ENCODE measurements around the gene PRKN. TPM values are rescaled to one million over a fixed set of nuclear protein-coding genes. Genes with fewer than 3 reads are reported as not detected.

Gene PRKN
- polyA plus RNA-seq, 1 donor from 2014 or later: 1.2 TPM

GRCh38 chr6:161961796-161962195 is 765.8 kb downstream of the PRKN start:
- H3K9me2 ChIP-seq (ENCODE audit: insufficient read depth, low read length): no peaks in the 10 kb centered on the region
- no peaks in the 10 kb centered on the region for H3K36me3 ChIP-seq (ENCODE audit: insufficient read depth, low read length)

GRCh38 chr6:161961046-161961445 is 766.5 kb downstream of the PRKN start:
- H3K9me2 ChIP-seq (ENCODE audit: insufficient read depth, low read length): no peaks in the 10 kb centered on the region
- H3K27me3 ChIP-seq (ENCODE audit: insufficient read depth, low read depth, low read length): no peaks in the 10 kb centered on the region
- no peaks in the 10 kb centered on the region for H3K9me3 ChIP-seq (ENCODE audit: low read length)
- TF ChIP-seq MXI1 (conservative IDR thresholded peaks at IDR 0.05; ENCODE audit: poor library complexity, severe bottlenecking) (no peak), TAF1 (IDR thresholded peaks at IDR 0.05; ENCODE audit: low read depth) (no peak), REST (IDR thresholded peaks at IDR 0.05; ENCODE audit: borderline replicate concordance) (no peak), SMC3 (conservative IDR thresholded peaks at IDR 0.05; ENCODE audit: poor library complexity) (no peak), CTCF (IDR thresholded peaks at IDR 0.05; ENCODE audit: poor library complexity, severe bottlenecking) (no peak), POLR2AphosphoS5 (IDR thresholded peaks at IDR 0.05) (no peak), EZH2 (IDR thresholded peaks at IDR 0.05; ENCODE audit: borderline replicate concordance, insufficient read depth, low read length, poor library complexity, severe bottlenecking) (no peak)
- no peaks in the 10 kb centered on the region for H4K20me1 ChIP-seq (ENCODE audit: insufficient read depth)
- no peaks in the 10 kb centered on the region for H3F3A ChIP-seq (ENCODE audit: insufficient read depth, low read length, poor library complexity, severe bottlenecking)
- H3K4me3 ChIP-seq (ENCODE audit: low read length): no peak overlapping the region
- H3K4me2 ChIP-seq (ENCODE audit: low read length): no peak overlapping the region
- H3K9ac ChIP-seq (ENCODE audit: low read length): no peak overlapping the region
- H3K79me2 ChIP-seq (replicated peaks; ENCODE audit: insufficient read depth, low read length): no peaks in the 10 kb centered on the region
- no peak overlapping the region for H3K27ac ChIP-seq (ENCODE audit: low read length)
- H3K36me3 ChIP-seq (ENCODE audit: insufficient read depth, low read length): no peaks in the 10 kb centered on the region
- no peak overlapping the region for H2AFZ ChIP-seq (ENCODE audit: low read depth, low read length)

More at GRCh38 chr6:161961796-161962195, 765.8 kb downstream of the PRKN start:
- H3K4me3 ChIP-seq (ENCODE audit: low read length): no peak overlapping the region
- H2AFZ ChIP-seq (ENCODE audit: low read depth, low read length): no peak overlapping the region
- no peaks in the 10 kb centered on the region for H4K20me1 ChIP-seq (ENCODE audit: insufficient read depth)
- H3K79me2 ChIP-seq (replicated peaks; ENCODE audit: insufficient read depth, low read length): no peaks in the 10 kb centered on the region
- no peak for TF ChIP-seq SMC3 (conservative IDR thresholded peaks at IDR 0.05; ENCODE audit: poor library complexity)
- no peak for TF ChIP-seq RAD21 (conservative IDR thresholded peaks at IDR 0.05)
- no peaks in the 10 kb centered on the region for H3K27me3 ChIP-seq (ENCODE audit: insufficient read depth, low read depth, low read length)
- no peak overlapping the region for H3K4me2 ChIP-seq (ENCODE audit: low read length)
- H3F3A ChIP-seq (ENCODE audit: insufficient read depth, low read length, poor library complexity, severe bottlenecking): no peaks in the 10 kb centered on the region
- H3K27ac ChIP-seq (ENCODE audit: low read length): no peak overlapping the region
- H3K9me3 ChIP-seq (ENCODE audit: low read length): no peaks in the 10 kb centered on the region
- H3K9ac ChIP-seq (ENCODE audit: low read length): no peak overlapping the region

GRCh38 chr6:161959072-161959471 is 768.5 kb downstream of the PRKN start:
- no peaks in the 10 kb centered on the region for H3K79me2 ChIP-seq (replicated peaks; ENCODE audit: insufficient read depth, low read length)
- no peaks in the 10 kb centered on the region for H3K36me3 ChIP-seq (ENCODE audit: insufficient read depth, low read length)
- no peak overlapping the region for H3K4me3 ChIP-seq (ENCODE audit: low read length)
- H3K4me2 ChIP-seq (ENCODE audit: low read length): no peak overlapping the region
- no peak overlapping the region for H3K9ac ChIP-seq (ENCODE audit: low read length)
- H3K27me3 ChIP-seq (ENCODE audit: insufficient read depth, low read depth, low read length): no peaks in the 10 kb centered on the region
- H3K9me2 ChIP-seq (ENCODE audit: insufficient read depth, low read length): no peaks in the 10 kb centered on the region
- no peaks in the 10 kb centered on the region for H3K9me3 ChIP-seq (ENCODE audit: low read length)
- no peaks in the 10 kb centered on the region for H4K20me1 ChIP-seq (ENCODE audit: insufficient read depth)
- H3K27ac ChIP-seq (ENCODE audit: low read length): no peak overlapping the region
- no peak overlapping the region for H2AFZ ChIP-seq (ENCODE audit: low read depth, low read length)
- TF ChIP-seq POLR2AphosphoS5 (IDR thresholded peaks at IDR 0.05) (no peak), EP300 (conservative IDR thresholded peaks at IDR 0.05; ENCODE audit: poor library complexity, severe bottlenecking) (no peak), REST (IDR thresholded peaks at IDR 0.05; ENCODE audit: borderline replicate concordance) (no peak), MXI1 (conservative IDR thresholded peaks at IDR 0.05; ENCODE audit: poor library complexity, severe bottlenecking) (no peak), RAD21 (conservative IDR thresholded peaks at IDR 0.05) (no peak), TAF1 (IDR thresholded peaks at IDR 0.05; ENCODE audit: low read depth) (no peak), EZH2 (IDR thresholded peaks at IDR 0.05; ENCODE audit: borderline replicate concordance, insufficient read depth, low read length, poor library complexity, severe bottlenecking) (no peak), SMC3 (conservative IDR thresholded peaks at IDR 0.05; ENCODE audit: poor library complexity) (no peak), CTCF (IDR thresholded peaks at IDR 0.05; ENCODE audit: poor library complexity, severe bottlenecking) (no peak)
- H3F3A ChIP-seq (ENCODE audit: insufficient read depth, low read length, poor library complexity, severe bottlenecking): no peaks in the 10 kb centered on the region

All from neural cell (in vitro differentiated cells).